ENCODE results near the gene PXMP2.

PXMP2 gene

GRCh38 chr12:132687211-132688164 is at the start of gene PXMP2, which contains the start of gene POLE:
Gene PXMP2 (plus strand): TSS chr12:132687587. CDS start chr12:132687671, 84 bp downstream.
Gene POLE (minus strand): TSS chr12:132687342. CDS start chr12:132687315, 27 bp downstream.
- H3K27ac ChIP-seq (ENCODE audit: low read depth, low read length) = peak within 1 kb of the TSS; percentile 30
- H3K4me3 ChIP-seq (ENCODE audit: low read length) = peak within 1 kb of the TSS; percentile 64
- no peaks in the 10 kb centered on the region for H3K27me3 ChIP-seq (ENCODE audit: control insufficient read depth, insufficient read depth, low read length)
- no peak within 1 kb of the TSS for H3K9ac ChIP-seq (ENCODE audit: low read length)
- no peaks in the 10 kb centered on the region for H3K4me1 ChIP-seq (ENCODE audit: control insufficient read depth, insufficient read depth, low read length)
- H3K36me3 ChIP-seq (ENCODE audit: control insufficient read depth, insufficient read depth, low read length) = no peaks in the 10 kb centered on the region

DNA sequence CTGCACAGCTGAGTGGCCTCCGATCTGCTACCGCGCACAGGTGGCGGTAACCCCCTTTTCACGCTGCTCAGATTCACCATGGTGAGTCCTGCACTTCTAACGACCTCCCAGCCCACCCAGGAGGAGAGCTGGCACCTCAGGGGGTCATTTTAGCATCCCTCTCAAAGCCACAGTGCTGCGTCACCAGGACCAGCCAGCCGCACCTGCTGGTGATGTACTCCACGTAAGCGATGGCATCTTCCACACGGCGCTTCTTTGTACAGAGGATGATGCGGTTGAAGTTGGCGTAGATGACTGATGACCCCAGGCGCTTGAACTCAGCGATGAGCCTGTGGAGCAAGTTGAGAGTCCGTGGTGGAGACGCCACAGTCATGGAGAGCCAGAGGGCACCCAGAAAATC is 49.6 kb upstream of the PXMP2 start:
- H3K36me3 ChIP-seq (ENCODE audit: control insufficient read depth, insufficient read depth, low read length) = peaks cover 42% of the 10 kb centered on the region
- H3K27me3 ChIP-seq (ENCODE audit: control insufficient read depth, insufficient read depth, low read length) = no peaks in the 10 kb centered on the region
- no peaks in the 10 kb centered on the region for H3K4me1 ChIP-seq (ENCODE audit: control insufficient read depth, insufficient read depth, low read length)
- H3K9ac ChIP-seq (ENCODE audit: low read length) = no peak overlapping the region
- no peak overlapping the region for H3K4me3 ChIP-seq (ENCODE audit: low read length)
- H3K27ac ChIP-seq (ENCODE audit: low read depth, low read length) = no peak overlapping the region

- no peak overlapping the region for H3K27ac ChIP-seq (ENCODE audit: low read depth, low read length)
- H3K27me3 ChIP-seq (ENCODE audit: control insufficient read depth, insufficient read depth, low read length) = no peaks in the 10 kb centered on the region
- peaks cover 41% of the 10 kb centered on the region for H3K36me3 ChIP-seq (ENCODE audit: control insufficient read depth, insufficient read depth, low read length)
- H3K4me3 ChIP-seq (ENCODE audit: low read length) = no peak overlapping the region
- H3K9ac ChIP-seq (ENCODE audit: low read length) = no peak overlapping the region
- H3K4me1 ChIP-seq (ENCODE audit: control insufficient read depth, insufficient read depth, low read length) = no peaks in the 10 kb centered on the region
Observed at GRCh38 chr12:132638541-132639408, 48.6 kb upstream of the PXMP2 start.

DNA sequence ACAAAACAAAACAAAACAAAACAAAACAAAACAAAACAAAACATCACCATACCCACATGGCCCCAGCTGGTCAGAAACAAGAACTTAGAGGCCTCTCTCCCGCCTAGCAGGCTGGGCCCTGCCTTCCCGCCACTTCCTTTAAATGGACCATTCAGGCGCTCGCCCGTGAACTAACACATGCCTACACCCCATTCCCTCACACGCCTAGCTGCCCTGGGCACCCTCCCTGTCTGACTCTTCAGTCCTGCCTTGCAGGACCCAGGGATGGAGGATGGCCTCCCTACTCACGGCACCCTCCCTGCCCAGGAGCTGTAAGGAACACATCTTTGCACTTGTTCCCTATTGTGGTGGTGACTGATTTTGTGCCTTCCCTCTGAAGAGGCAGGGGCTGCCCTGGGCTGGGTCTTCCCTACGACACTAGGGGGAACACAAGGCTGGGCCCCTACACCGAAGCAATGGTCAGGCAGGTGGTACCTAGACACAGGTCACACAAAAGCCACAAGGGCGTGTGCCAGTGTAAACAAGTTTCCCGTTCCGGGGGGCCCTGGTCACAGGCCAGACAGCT is 47.3 kb upstream of the PXMP2 start:
- H3K36me3 ChIP-seq (ENCODE audit: control insufficient read depth, insufficient read depth, low read length) = peaks cover 34% of the 10 kb centered on the region
- H3K4me3 ChIP-seq (ENCODE audit: low read length) = no peak overlapping the region
- no peak overlapping the region for H3K27ac ChIP-seq (ENCODE audit: low read depth, low read length)
- H3K9ac ChIP-seq (ENCODE audit: low read length) = no peak overlapping the region
- no peaks in the 10 kb centered on the region for H3K27me3 ChIP-seq (ENCODE audit: control insufficient read depth, insufficient read depth, low read length)
- H3K4me1 ChIP-seq (ENCODE audit: control insufficient read depth, insufficient read depth, low read length) = no peaks in the 10 kb centered on the region

DNA sequence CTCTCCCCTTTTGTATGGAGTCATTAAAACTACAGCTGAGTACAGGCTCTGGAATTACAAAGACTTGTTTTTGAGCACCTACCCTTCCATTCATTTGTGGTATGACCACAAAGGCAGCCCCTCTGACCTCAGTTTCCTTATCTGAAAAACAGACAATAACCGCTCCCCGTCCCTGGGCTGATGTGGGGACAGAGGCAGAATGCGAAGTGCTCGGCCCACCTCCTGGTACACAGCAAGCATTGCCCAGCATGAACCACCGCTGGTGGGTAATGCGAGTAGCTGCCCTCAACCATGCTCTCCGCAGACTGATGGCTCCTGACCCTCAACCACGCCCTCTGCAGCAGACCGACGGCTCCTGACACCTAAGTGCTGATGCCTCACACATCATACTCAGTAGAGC is 46.5 kb upstream of the PXMP2 start:
- H3K36me3 ChIP-seq (ENCODE audit: control insufficient read depth, insufficient read depth, low read length) = peaks cover 25% of the 10 kb centered on the region
- H3K9ac ChIP-seq (ENCODE audit: low read length) = no peak overlapping the region
- H3K27ac ChIP-seq (ENCODE audit: low read depth, low read length) = no peak overlapping the region
- no peak overlapping the region for H3K4me3 ChIP-seq (ENCODE audit: low read length)
- H3K27me3 ChIP-seq (ENCODE audit: control insufficient read depth, insufficient read depth, low read length) = no peaks in the 10 kb centered on the region
- no peaks in the 10 kb centered on the region for H3K4me1 ChIP-seq (ENCODE audit: control insufficient read depth, insufficient read depth, low read length)

DNA sequence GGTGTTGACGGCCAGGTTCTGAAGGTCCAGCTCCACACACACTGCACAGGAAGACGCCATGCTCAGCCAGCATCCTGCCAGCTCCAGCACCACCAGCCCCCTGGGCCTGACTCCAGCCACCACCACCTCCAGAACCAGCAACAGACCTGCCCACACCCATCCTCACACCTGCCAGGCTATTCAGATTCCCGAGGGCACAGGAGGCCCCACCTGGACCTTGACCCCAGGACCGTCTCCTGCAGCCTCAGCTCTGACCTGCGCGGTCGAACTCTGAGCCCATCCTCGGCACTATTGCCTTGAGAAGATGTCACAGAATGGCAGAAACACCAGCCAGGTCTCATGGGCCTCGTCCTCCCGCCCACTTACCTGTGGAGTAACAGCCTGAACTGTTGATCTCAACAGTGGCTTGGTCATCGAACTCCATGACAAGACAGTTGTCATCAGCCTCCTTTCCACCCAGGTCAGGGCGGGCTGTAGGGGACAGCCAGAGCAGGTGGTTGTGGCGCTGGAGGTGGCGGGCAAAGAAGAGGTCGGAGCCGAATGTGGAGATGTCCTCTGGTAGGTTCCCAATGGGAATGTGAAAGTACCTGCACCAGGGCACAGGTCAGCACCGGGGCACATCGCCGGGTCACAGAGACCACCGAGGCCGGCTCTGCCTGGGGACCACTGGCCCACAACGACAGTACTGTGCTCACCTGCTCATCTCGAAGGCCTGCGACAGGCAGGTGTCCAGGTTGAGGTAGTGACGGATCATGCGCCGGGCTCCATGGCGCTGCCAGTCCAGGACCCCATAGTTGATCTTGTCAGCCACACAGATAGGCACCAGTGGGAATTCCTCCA is 45.4 kb upstream of the PXMP2 start:
- Histone ChIP-seq H3K4me1 (ENCODE audit: control insufficient read depth, insufficient read depth, low read length) (no peaks in the 10 kb centered on the region), H3K27ac (ENCODE audit: low read depth, low read length) (no peak overlapping the region), H3K9ac (ENCODE audit: low read length) (no peak overlapping the region), H3K27me3 (ENCODE audit: control insufficient read depth, insufficient read depth, low read length) (no peaks in the 10 kb centered on the region), H3K4me3 (ENCODE audit: low read length) (no peak overlapping the region), H3K36me3 (ENCODE audit: control insufficient read depth, insufficient read depth, low read length) (peaks cover 20% of the 10 kb centered on the region)

DNA sequence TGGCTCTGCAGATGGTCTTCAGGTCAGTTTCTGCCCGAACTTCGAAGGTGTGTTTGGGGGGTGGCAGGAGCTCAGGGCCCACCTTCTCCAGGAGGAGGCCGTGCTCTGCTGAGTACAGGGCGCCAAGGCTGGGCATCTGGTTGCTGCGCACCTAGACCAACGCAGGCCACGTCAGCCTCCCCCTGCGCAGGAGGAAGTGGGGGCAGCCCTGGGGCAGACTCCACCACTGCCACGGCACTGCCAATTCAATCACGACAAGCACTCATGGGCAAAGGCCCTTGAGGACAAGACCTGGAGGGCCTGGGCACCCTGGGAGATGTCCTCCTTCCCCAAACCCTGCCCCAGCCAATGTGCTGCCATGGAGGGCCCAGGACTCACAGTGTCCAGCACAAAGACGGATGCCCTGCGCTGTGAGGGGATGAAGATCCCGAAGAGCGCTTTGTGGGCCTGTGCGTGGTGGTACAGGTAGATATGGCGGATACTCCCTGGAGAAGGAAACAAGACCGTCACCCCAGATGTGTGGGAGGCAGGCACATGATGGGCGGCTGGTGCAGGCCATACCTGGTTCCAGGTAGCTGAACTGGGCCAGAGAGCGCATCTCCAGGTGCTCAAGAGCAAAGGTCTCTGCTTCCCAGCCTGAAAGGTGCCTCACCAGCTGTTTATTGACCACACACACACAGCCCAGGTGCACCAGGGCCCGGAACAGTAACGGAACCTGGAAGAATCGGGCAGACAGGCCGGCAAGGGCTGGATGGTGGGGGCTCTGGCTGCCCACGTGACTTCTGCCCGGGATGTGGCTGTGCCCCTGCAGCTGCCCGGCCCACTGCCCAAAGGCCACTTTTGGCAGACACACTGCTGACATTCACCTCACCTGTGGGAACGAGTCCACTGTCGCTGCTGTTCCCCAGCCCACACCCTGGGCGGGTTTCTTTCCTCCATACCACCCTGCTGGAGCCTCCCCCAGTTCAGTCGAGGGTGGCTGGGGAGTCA is 44.2 kb upstream of the PXMP2 start:
- H3K4me3 ChIP-seq (ENCODE audit: low read length) = no peak overlapping the region
- H3K4me1 ChIP-seq (ENCODE audit: control insufficient read depth, insufficient read depth, low read length) = no peaks in the 10 kb centered on the region
- H3K27me3 ChIP-seq (ENCODE audit: control insufficient read depth, insufficient read depth, low read length) = no peaks in the 10 kb centered on the region
- H3K27ac ChIP-seq (ENCODE audit: low read depth, low read length) = no peak overlapping the region
- no peak overlapping the region for H3K9ac ChIP-seq (ENCODE audit: low read length)
- H3K36me3 ChIP-seq (ENCODE audit: control insufficient read depth, insufficient read depth, low read length) = peaks cover 15% of the 10 kb centered on the region

GRCh38 chr12:132646850-132647249 is 40.5 kb upstream of the PXMP2 start:
- Histone ChIP-seq H3K27me3 (ENCODE audit: control insufficient read depth, insufficient read depth, low read length) (no peaks in the 10 kb centered on the region), H3K27ac (ENCODE audit: low read depth, low read length) (no peak overlapping the region), H3K9ac (ENCODE audit: low read length) (no peak overlapping the region), H3K36me3 (ENCODE audit: control insufficient read depth, insufficient read depth, low read length) (peaks cover 13% of the 10 kb centered on the region), H3K4me3 (ENCODE audit: low read length) (no peak overlapping the region), H3K4me1 (ENCODE audit: control insufficient read depth, insufficient read depth, low read length) (no peaks in the 10 kb centered on the region)

DNA sequence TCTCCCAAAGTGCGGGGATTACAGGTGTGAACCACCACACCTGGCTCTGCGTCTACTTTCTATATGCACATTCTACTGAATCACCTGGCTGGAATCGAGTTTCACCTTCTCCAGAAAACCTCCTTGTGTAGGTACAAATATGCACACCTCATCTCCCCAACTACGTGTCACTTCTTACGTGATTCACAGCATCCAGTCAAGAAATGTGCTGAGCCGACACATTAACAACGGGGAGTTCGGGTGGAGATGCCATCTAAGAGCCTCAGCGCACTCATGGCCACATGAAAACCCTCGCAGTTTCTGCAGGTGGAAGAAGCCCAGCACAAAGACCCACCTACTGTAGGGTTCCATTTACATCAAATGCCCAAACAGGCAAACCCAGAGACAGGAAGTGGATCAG is 39.5 kb upstream of the PXMP2 start:
- Histone ChIP-seq H3K9ac (ENCODE audit: low read length) (no peak overlapping the region), H3K36me3 (ENCODE audit: control insufficient read depth, insufficient read depth, low read length) (peaks cover 14% of the 10 kb centered on the region), H3K27me3 (ENCODE audit: control insufficient read depth, insufficient read depth, low read length) (no peaks in the 10 kb centered on the region), H3K4me3 (ENCODE audit: low read length) (no peak overlapping the region), H3K4me1 (ENCODE audit: control insufficient read depth, insufficient read depth, low read length) (no peaks in the 10 kb centered on the region), H3K27ac (ENCODE audit: low read depth, low read length) (no peak overlapping the region)

DNA sequence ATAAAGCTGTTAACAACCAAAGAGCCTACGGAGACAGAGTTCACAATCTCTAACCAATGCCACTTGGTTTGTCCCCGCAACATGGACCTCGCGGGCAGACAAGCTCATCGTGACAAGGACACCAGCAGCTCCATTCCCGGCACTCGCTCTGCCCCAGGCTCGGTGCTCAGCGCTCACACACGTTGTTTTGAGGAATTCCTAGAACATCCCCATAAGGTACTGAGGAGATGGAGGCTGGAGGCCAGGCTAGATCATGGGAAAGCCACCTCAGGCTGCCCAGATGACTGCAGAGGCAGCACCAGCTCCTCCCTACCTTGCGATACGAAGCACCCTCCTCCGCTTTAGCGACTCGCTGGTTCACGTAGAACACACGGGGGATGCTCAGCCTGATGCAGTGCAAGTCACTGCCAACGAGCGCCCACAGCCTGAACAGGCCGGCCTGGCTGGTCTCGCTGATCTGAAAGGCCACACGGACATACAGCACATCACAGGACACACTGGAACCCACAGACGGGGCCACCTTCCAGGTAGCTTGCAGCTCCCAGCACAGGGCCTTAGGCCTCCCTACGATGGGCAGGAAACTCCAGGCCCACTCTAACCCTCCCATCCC is 38.7 kb upstream of the PXMP2 start:
- Histone ChIP-seq H3K4me1 (ENCODE audit: control insufficient read depth, insufficient read depth, low read length) (no peaks in the 10 kb centered on the region), H3K36me3 (ENCODE audit: control insufficient read depth, insufficient read depth, low read length) (peaks cover 18% of the 10 kb centered on the region), H3K9ac (ENCODE audit: low read length) (no peak overlapping the region), H3K27ac (ENCODE audit: low read depth, low read length) (no peak overlapping the region), H3K27me3 (ENCODE audit: control insufficient read depth, insufficient read depth, low read length) (no peaks in the 10 kb centered on the region), H3K4me3 (ENCODE audit: low read length) (no peak overlapping the region)
